Astrocyte (in vitro differentiated cells and primary cell): ENCODE measurements around the gene TAF3. TPM values are rescaled to one million over a fixed set of nuclear protein-coding genes. Genes with fewer than 3 reads are reported as not detected.

ENCODE experiments used
- DNase-seq: peaks from one replicate; pipeline ENCODE4 v3.0.0-alpha.2; 2010; ENCODE audit warnings: low read depth
- FAIRE-seq: peaks from 2 replicates; lab custom pipeline; 2011; peaks lifted over from hg19 to GRCh38; lab: Jason Lieb, UNC
- H2AFZ ChIP-seq: 2 replicates; pipeline ENCODE4 v1.6.0; 2012; ENCODE audit warnings: low read depth, low read length, inconsistent platforms
- H3K27ac ChIP-seq: 2 replicates; pipeline ENCODE4 v1.5.1; 2011; ENCODE audit warnings: low read depth, low read length, inconsistent platforms
- H3K27me3 ChIP-seq: 2 replicates; pipeline ENCODE4 v1.6.0; 2011; ENCODE audit warnings: low read length, inconsistent platforms; ENCODE audit not compliant: insufficient read depth
- H3K36me3 ChIP-seq: 2 replicates; pipeline ENCODE4 v1.5.1; 2011; ENCODE audit warnings: low read length, inconsistent platforms; ENCODE audit not compliant: insufficient read depth
- H3K4me1 ChIP-seq: 2 replicates; pipeline ENCODE4 v1.5.1; 2011; ENCODE audit warnings: low read length, inconsistent platforms; ENCODE audit not compliant: insufficient read depth
- H3K4me2 ChIP-seq: 2 replicates; pipeline ENCODE4 v1.6.0; 2012; ENCODE audit warnings: low read length, inconsistent platforms
- H3K4me3 ChIP-seq: 2 replicates; pipeline ENCODE4 v1.5.1; 2011; ENCODE audit warnings: low read depth, mild to moderate bottlenecking, low read length, inconsistent platforms; ENCODE audit not compliant: insufficient read depth
- H3K79me2 ChIP-seq: 2 replicates; pipeline ENCODE4 v1.6.0; 2012; ENCODE audit warnings: mild to moderate bottlenecking, low read length, inconsistent platforms; ENCODE audit not compliant: insufficient read depth
- H3K9ac ChIP-seq: 2 replicates; pipeline ENCODE4 v1.6.0; 2012; ENCODE audit warnings: mild to moderate bottlenecking, low read length, inconsistent platforms
- H3K9me3 ChIP-seq: 2 replicates; pipeline ENCODE4 v1.5.1; 2012; ENCODE audit warnings: low read depth, mild to moderate bottlenecking, low read length, inconsistent platforms; ENCODE audit not compliant: insufficient read depth
- H4K20me1 ChIP-seq: 2 replicates; pipeline ENCODE4 v1.6.0; 2012; ENCODE audit warnings: low read length, inconsistent platforms; ENCODE audit not compliant: insufficient read depth
- H3K27ac Mint-ChIP-seq: one replicate; pipeline ENCODE4 v1.8.0; 2021; ENCODE audit warnings: mild to moderate bottlenecking, mixed read lengths; ENCODE audit not compliant: unreplicated experiment
- H3K27me3 Mint-ChIP-seq: one replicate; pipeline ENCODE4 v1.8.0; 2021; ENCODE audit warnings: low read depth, mixed read lengths; ENCODE audit not compliant: unreplicated experiment
- H3K36me3 Mint-ChIP-seq: one replicate; pipeline ENCODE4 v1.8.0; 2021; ENCODE audit warnings: low read depth, mixed read lengths; ENCODE audit not compliant: unreplicated experiment
- H3K4me1 Mint-ChIP-seq: one replicate; pipeline ENCODE4 v1.8.0; 2021; ENCODE audit warnings: low read depth, mixed read lengths; ENCODE audit not compliant: unreplicated experiment
- H3K4me3 Mint-ChIP-seq: one replicate; pipeline ENCODE4 v1.8.0; 2021; ENCODE audit warnings: mild to moderate bottlenecking, moderate library complexity, mixed read lengths; ENCODE audit not compliant: unreplicated experiment
- H3K9me3 Mint-ChIP-seq: one replicate; pipeline ENCODE4 v1.8.0; 2021; ENCODE audit warnings: mild to moderate bottlenecking, mixed read lengths; ENCODE audit not compliant: unreplicated experiment
- CTCF ChIP-seq: IDR thresholded peaks from 2 replicates; pipeline ENCODE4 v1.5.1; 2011; ENCODE audit warnings: low read depth, mild to moderate bottlenecking, inconsistent platforms, low read length, moderate library complexity; ENCODE audit not compliant: insufficient read depth
- EZH2 ChIP-seq: IDR thresholded peaks from 2 replicates; pipeline ENCODE4 v1.6.1; 2012; ENCODE audit warnings: mild to moderate bottlenecking, low read length, inconsistent platforms; ENCODE audit not compliant: insufficient read depth
- total RNA-seq: library from RNA; stranded (reverse); gene quantifications from 2 replicates; pipeline ENCODE4 v1.2.1, GENCODE V29; 2021

The TAF3 gene
- total RNA-seq, 1 donor from 2014 or later = 10.2 TPM

- DNase-seq = no peak
- Histone ChIP-seq H3K9ac (no peak overlapping the region), H3K27ac (no peak overlapping the region), H3K4me2 (peak overlapping the region; percentile 82), H3K9me3 (no peaks in the 10 kb centered on the region), H3K4me1 (peaks cover 18% of the 10 kb centered on the region), H4K20me1 (peaks cover 22% of the 10 kb centered on the region), H3K79me2 (no peaks in the 10 kb centered on the region), H3K36me3 (no peaks in the 10 kb centered on the region), H2AFZ (peak overlapping the region; percentile 41), H3K4me3 (peak overlapping the region; percentile 46), H3K27me3 (peaks cover 84% of the 10 kb centered on the region)
- Mint-ChIP-seq H3K27me3 (peaks cover 57% of the 10 kb centered on the region), H3K36me3 (peaks cover 2% of the 10 kb centered on the region), H3K27ac (no peak overlapping the region), H3K4me3 (peak overlapping the region; percentile 64), H3K9me3 (no peaks in the 10 kb centered on the region), H3K4me1 (peaks cover 2% of the 10 kb centered on the region)
- TF ChIP-seq EZH2 (peak; percentile 95), CTCF (no peak)
- FAIRE-seq = no peak
Measured at GRCh38 chr10:8049865-8050555, 231.7 kb downstream of the TAF3 start.

GRCh38 chr10:8050556-8051108 lies 232.3 kb downstream of the TAF3 start:
- FAIRE-seq (no peak), DNase-seq (no peak)
- peaks cover 2% of the 10 kb centered on the region for H3K36me3 Mint-ChIP-seq
- Histone ChIP-seq H3K36me3 (no peaks in the 10 kb centered on the region), H3K27ac (no peak overlapping the region), H3K9me3 (no peaks in the 10 kb centered on the region), H3K4me2 (peak overlapping the region; percentile 82), H2AFZ (peak overlapping the region; percentile 41), H4K20me1 (peaks cover 22% of the 10 kb centered on the region), H3K27me3 (peaks cover 81% of the 10 kb centered on the region), H3K4me3 (peak overlapping the region; percentile 46), H3K79me2 (no peaks in the 10 kb centered on the region), H3K9ac (no peak overlapping the region), H3K4me1 (peaks cover 18% of the 10 kb centered on the region)
- peaks cover 2% of the 10 kb centered on the region for H3K4me1 Mint-ChIP-seq
- H3K27ac Mint-ChIP-seq = no peak overlapping the region
- peak overlapping the region; percentile 77 for H3K4me3 Mint-ChIP-seq
- H3K9me3 Mint-ChIP-seq = no peaks in the 10 kb centered on the region
- TF ChIP-seq EZH2 (peak; percentile 14), CTCF (no peak)
- peaks cover 51% of the 10 kb centered on the region for H3K27me3 Mint-ChIP-seq
